ENCODE measurements around the gene RARRES2. TPM values are rescaled to one million over a fixed set of nuclear protein-coding genes. Genes with fewer than 3 reads are reported as not detected.

RARRES2 gene
- total RNA-seq, 1 experiment from 2014 or later, result 2.1 TPM

- ChIA-PET CTCF (no interaction called here), POLR2A (no interaction called here), RAD21 (ENCODE audit: low non-redundant PET in 1 of 2, low total read pairs in 2 of 2, uncharacterized antibody in 2 of 2, unreplicated experiment in 2 of 2) (no interaction called here)
- no peak overlapping the region for H3K27ac ChIP-seq (ENCODE audit: low read depth, low read length)
- no peaks in the 10 kb centered on the region for H3K36me3 ChIP-seq (ENCODE audit: control insufficient read depth in 1 of 2, insufficient read depth in 2 of 2, low read length in 2 of 2)
- TF ChIP-seq EZH2 (IDR thresholded peaks at IDR 0.05) (no peak), TCF7L2 (IDR thresholded peaks at IDR 0.05; ENCODE audit: borderline replicate concordance, extremely low read depth, insufficient read depth, insufficient read length) (no peak)
- H3K4me1 ChIP-seq (ENCODE audit: control insufficient read depth in 1 of 2, insufficient read depth in 2 of 2, low read length in 2 of 2), result peaks cover 0 to 12% of the 10 kb centered on the region in 2 experiments; a peak in 2 of 4 replicates
- no peaks in the 10 kb centered on the region for H3K27me3 ChIP-seq (ENCODE audit: insufficient read depth, low read length)
- no peaks in the 10 kb centered on the region for H3K9me3 ChIP-seq (ENCODE audit: control insufficient read depth in 1 of 2, insufficient read depth in 1 of 2, low read depth in 1 of 2, low read length in 2 of 2)
- H3K9me2 ChIP-seq (ENCODE audit: insufficient read depth), result no peaks in the 10 kb centered on the region
- DNase-seq (ENCODE audit: low read depth, low spot score) (no peak), ATAC-seq (no peak)
- H3K79me2 ChIP-seq (ENCODE audit: insufficient read depth, low read length), result no peaks in the 10 kb centered on the region
- H3K4me2 ChIP-seq (ENCODE audit: low read length), result no peak overlapping the region
- no peaks in the 10 kb centered on the region for H4K20me1 ChIP-seq (ENCODE audit: insufficient read depth)
- H3K9ac ChIP-seq (ENCODE audit: low read length), result no peak overlapping the region
- H2AFZ ChIP-seq (ENCODE audit: low read depth, low read length, poor library complexity, severe bottlenecking), result no peak overlapping the region
- intact Hi-C loops (cut with micrococcal nuclease), result loop anchor here (10.0 kb wide), 1 partner anchor 55 kb away; no protein-coding TSS in a partner anchor
- H3K4me3 ChIP-seq (replicated peaks in 1 of 2; ENCODE audit: low read depth in 1 of 2, low read length in 2 of 2), result no peak overlapping the region
- BruUV-seq (replicated peaks), result no TSS peak
These were observed 18.4 kb upstream of the RARRES2 start for GRCh38 chr7:150359622-150360362.

- ChIA-PET RAD21 (ENCODE audit: low non-redundant PET in 1 of 2, low total read pairs in 2 of 2, uncharacterized antibody in 2 of 2, unreplicated experiment in 2 of 2) (no interaction called here), POLR2A (no interaction called here), CTCF (no interaction called here)
- H3K9me2 ChIP-seq (ENCODE audit: insufficient read depth), result no peaks in the 10 kb centered on the region
- DNase-seq (ENCODE audit: low read depth, low spot score) (no peak), ATAC-seq (no peak)
- no peak overlapping the region for H3K4me3 ChIP-seq (replicated peaks in 1 of 2; ENCODE audit: low read depth in 1 of 2, low read length in 2 of 2)
- H3K9me3 ChIP-seq (ENCODE audit: control insufficient read depth in 1 of 2, insufficient read depth in 1 of 2, low read depth in 1 of 2, low read length in 2 of 2), result no peaks in the 10 kb centered on the region
- no peak overlapping the region for H3K9ac ChIP-seq (ENCODE audit: low read length)
- no peaks in the 10 kb centered on the region for H3K79me2 ChIP-seq (ENCODE audit: insufficient read depth, low read length)
- no peak for TF ChIP-seq EZH2phosphoT487 (IDR thresholded peaks at IDR 0.05; ENCODE audit: borderline replicate concordance)
- no peak for TF ChIP-seq ZNF274 (IDR thresholded peaks at IDR 0.05; ENCODE audit: low read depth, low read length)
- TF ChIP-seq EGR1 (IDR thresholded peaks at IDR 0.05; ENCODE audit: low read depth), result no peak
- no peak for TF ChIP-seq ATF3 (IDR thresholded peaks at IDR 0.05)
- H3K4me2 ChIP-seq (ENCODE audit: low read length), result no peak overlapping the region
- H3K27me3 ChIP-seq (ENCODE audit: insufficient read depth, low read length), result no peaks in the 10 kb centered on the region
- no TSS peak for BruUV-seq (replicated peaks)
- no peaks in the 10 kb centered on the region for H4K20me1 ChIP-seq (ENCODE audit: insufficient read depth)
- H3K4me1 ChIP-seq (ENCODE audit: control insufficient read depth in 1 of 2, insufficient read depth in 2 of 2, low read length in 2 of 2), result peaks cover 0 to 12% of the 10 kb centered on the region in 2 experiments; a peak in 2 of 4 replicates
- H3K27ac ChIP-seq (ENCODE audit: low read depth, low read length), result no peak overlapping the region
- H3K36me3 ChIP-seq (ENCODE audit: control insufficient read depth in 1 of 2, insufficient read depth in 2 of 2, low read length in 2 of 2), result no peaks in the 10 kb centered on the region
- H2AFZ ChIP-seq (ENCODE audit: low read depth, low read length, poor library complexity, severe bottlenecking), result no peak overlapping the region
- intact Hi-C loops (cut with micrococcal nuclease), result no loop called here
These were observed 17.7 kb upstream of the RARRES2 start for GRCh38 chr7:150358988-150359621.

Data from HCT116 (cell line).